ENCODE results near the gene PXN.
"Not testable (repeated sequence)": the region's sequence is repeated elsewhere in the genome, so short reads cannot be mapped to it uniquely, and the experiment has no call there.

PXN gene

GRCh38 chr12:120214626-120215356 lies 50.7 kb downstream of the PXN start:
- DNase-seq (ENCODE audit: low read depth, low spot score): no peak
- Histone ChIP-seq H3K4me3 (ENCODE audit: insufficient read length, low read depth) (no peak overlapping the region), H3K9me3 (ENCODE audit: insufficient read depth, low read length) (no peaks in the 10 kb centered on the region), H3K4me1 (ENCODE audit: insufficient read depth, insufficient read length) (peaks cover 21% of the 10 kb centered on the region), H3K27me3 (ENCODE audit: insufficient read depth, insufficient read length) (no peaks in the 10 kb centered on the region), H3K9ac (ENCODE audit: insufficient read length, low read depth) (peak overlapping the region; percentile 39), H3K36me3 (ENCODE audit: insufficient read depth, insufficient read length, low read length) (peaks cover 91% of the 10 kb centered on the region)
- TF ChIP-seq YY1 (IDR thresholded peaks at IDR 0.05; ENCODE audit: insufficient read depth, insufficient read length) (no peak), SUZ12 (IDR thresholded peaks at IDR 0.05; ENCODE audit: extremely low read depth, insufficient read depth, insufficient read length) (no peak), ZNF274 (IDR thresholded peaks at IDR 0.05; ENCODE audit: low read depth, low read length) (no peak)

GRCh38 chr12:120213758-120214157 lies 51.8 kb downstream of the PXN start:
- TF ChIP-seq ZNF274 (IDR thresholded peaks at IDR 0.05; ENCODE audit: low read depth, low read length): no peak
- no peak for TF ChIP-seq YY1 (IDR thresholded peaks at IDR 0.05; ENCODE audit: insufficient read depth, insufficient read length)
- TF ChIP-seq SUZ12 (IDR thresholded peaks at IDR 0.05; ENCODE audit: extremely low read depth, insufficient read depth, insufficient read length): no peak
- H3K9ac ChIP-seq (ENCODE audit: insufficient read length, low read depth): no peak overlapping the region
- peaks cover 85% of the 10 kb centered on the region for H3K36me3 ChIP-seq (ENCODE audit: insufficient read depth, insufficient read length, low read length)

GRCh38 chr12:120213182-120213581 lies 52.3 kb downstream of the PXN start:
- not testable (repeated sequence) for H3K4me3 ChIP-seq (ENCODE audit: insufficient read length, low read depth); H3K9ac ChIP-seq (ENCODE audit: insufficient read length, low read depth); H3K9me3 ChIP-seq (ENCODE audit: insufficient read depth, low read length); H3K27me3 ChIP-seq (ENCODE audit: insufficient read depth, insufficient read length); DNase-seq (ENCODE audit: low read depth, low spot score)
- Histone ChIP-seq H3K4me1 (ENCODE audit: insufficient read depth, insufficient read length) (peaks cover 19% of the 10 kb centered on the region), H3K36me3 (ENCODE audit: insufficient read depth, insufficient read length, low read length) (peaks cover 85% of the 10 kb centered on the region)

More at GRCh38 chr12:120213758-120214157, 51.8 kb downstream of the PXN start:
- peaks cover 19% of the 10 kb centered on the region for H3K4me1 ChIP-seq (ENCODE audit: insufficient read depth, insufficient read length)
- H3K27me3 ChIP-seq (ENCODE audit: insufficient read depth, insufficient read length): no peaks in the 10 kb centered on the region
- no peak for DNase-seq (ENCODE audit: low read depth, low spot score)
- no peaks in the 10 kb centered on the region for H3K9me3 ChIP-seq (ENCODE audit: insufficient read depth, low read length)
- no peak overlapping the region for H3K4me3 ChIP-seq (ENCODE audit: insufficient read length, low read depth)

- no peaks in the 10 kb centered on the region for H3K27me3 ChIP-seq (ENCODE audit: insufficient read depth, insufficient read length)
- peaks cover 19% of the 10 kb centered on the region for H3K4me1 ChIP-seq (ENCODE audit: insufficient read depth, insufficient read length)
- no peaks in the 10 kb centered on the region for H3K9me3 ChIP-seq (ENCODE audit: insufficient read depth, low read length)
- no peak overlapping the region for H3K9ac ChIP-seq (ENCODE audit: insufficient read length, low read depth)
- DNase-seq (ENCODE audit: low read depth, low spot score): no peak
- no peak overlapping the region for H3K4me3 ChIP-seq (ENCODE audit: insufficient read length, low read depth)
- peaks cover 89% of the 10 kb centered on the region for H3K36me3 ChIP-seq (ENCODE audit: insufficient read depth, insufficient read length, low read length)
- TF ChIP-seq YY1 (IDR thresholded peaks at IDR 0.05; ENCODE audit: insufficient read depth, insufficient read length) (no peak), SUZ12 (IDR thresholded peaks at IDR 0.05; ENCODE audit: extremely low read depth, insufficient read depth, insufficient read length) (no peak), ZNF274 (IDR thresholded peaks at IDR 0.05; ENCODE audit: low read depth, low read length) (no peak)
Measured at GRCh38 chr12:120212301-120212700, 53.2 kb downstream of the PXN start.

- H3K27me3 ChIP-seq (ENCODE audit: insufficient read depth, insufficient read length): no peaks in the 10 kb centered on the region
- TF ChIP-seq YY1 (IDR thresholded peaks at IDR 0.05; ENCODE audit: insufficient read depth, insufficient read length) (no peak), SUZ12 (IDR thresholded peaks at IDR 0.05; ENCODE audit: extremely low read depth, insufficient read depth, insufficient read length) (no peak), ZNF274 (IDR thresholded peaks at IDR 0.05; ENCODE audit: low read depth, low read length) (no peak)
- peaks cover 88% of the 10 kb centered on the region for H3K36me3 ChIP-seq (ENCODE audit: insufficient read depth, insufficient read length, low read length)
- H3K9me3 ChIP-seq (ENCODE audit: insufficient read depth, low read length): no peaks in the 10 kb centered on the region
- no peak overlapping the region for H3K9ac ChIP-seq (ENCODE audit: insufficient read length, low read depth)
- H3K4me1 ChIP-seq (ENCODE audit: insufficient read depth, insufficient read length): peaks cover 14% of the 10 kb centered on the region
- no peak overlapping the region for H3K4me3 ChIP-seq (ENCODE audit: insufficient read length, low read depth)
- DNase-seq (ENCODE audit: low read depth, low spot score): no peak
Measured at GRCh38 chr12:120211904-120212283, 53.6 kb downstream of the PXN start.

DNA sequence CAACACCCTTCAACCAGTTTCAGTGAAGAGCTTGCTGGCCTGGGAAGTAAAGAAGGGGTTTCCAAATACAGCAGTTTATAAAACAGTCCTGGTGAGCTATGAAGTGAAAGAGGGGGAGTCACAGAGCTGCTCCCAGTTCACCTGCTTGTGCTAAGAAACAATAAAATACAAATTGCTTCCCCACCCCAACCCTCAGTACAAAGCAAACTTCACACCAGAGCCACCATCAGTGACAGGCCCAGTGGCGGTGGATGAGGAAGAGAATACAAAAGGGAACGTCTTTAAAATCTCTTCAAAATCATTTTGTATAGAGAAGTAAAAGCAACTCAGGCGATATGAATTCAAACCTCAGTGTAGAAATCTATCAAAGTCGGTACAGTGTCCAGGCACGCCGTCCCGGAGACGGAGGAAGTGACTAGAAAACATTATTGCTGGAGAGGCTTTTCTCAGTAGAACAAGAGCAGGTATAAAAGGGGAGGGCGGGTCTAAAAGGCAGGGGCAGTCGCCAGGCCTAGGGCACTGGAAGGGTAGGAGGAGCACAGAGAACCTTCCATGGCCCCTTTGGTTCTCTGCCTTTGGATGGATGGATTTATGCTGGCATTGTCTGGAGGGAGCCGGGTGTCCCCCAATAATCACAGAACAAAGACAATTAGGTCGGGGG lies 54.2 kb downstream of the PXN start:
- no peak overlapping the region for H3K4me3 ChIP-seq (ENCODE audit: insufficient read length, low read depth)
- H3K9me3 ChIP-seq (ENCODE audit: insufficient read depth, low read length): no peaks in the 10 kb centered on the region
- H3K4me1 ChIP-seq (ENCODE audit: insufficient read depth, insufficient read length): peaks cover 9% of the 10 kb centered on the region
- H3K9ac ChIP-seq (ENCODE audit: insufficient read length, low read depth): no peak overlapping the region
- peaks cover 88% of the 10 kb centered on the region for H3K36me3 ChIP-seq (ENCODE audit: insufficient read depth, insufficient read length, low read length)
- TF ChIP-seq SUZ12 (IDR thresholded peaks at IDR 0.05; ENCODE audit: extremely low read depth, insufficient read depth, insufficient read length) (no peak), ZNF274 (IDR thresholded peaks at IDR 0.05; ENCODE audit: low read depth, low read length) (no peak), YY1 (IDR thresholded peaks at IDR 0.05; ENCODE audit: insufficient read depth, insufficient read length) (no peak)
- no peak for DNase-seq (ENCODE audit: low read depth, low spot score)
- H3K27me3 ChIP-seq (ENCODE audit: insufficient read depth, insufficient read length): no peaks in the 10 kb centered on the region

- Histone ChIP-seq H3K9me3 (ENCODE audit: insufficient read depth, low read length) (no peaks in the 10 kb centered on the region), H3K36me3 (ENCODE audit: insufficient read depth, insufficient read length, low read length) (peaks cover 80% of the 10 kb centered on the region), H3K27me3 (ENCODE audit: insufficient read depth, insufficient read length) (no peaks in the 10 kb centered on the region), H3K9ac (ENCODE audit: insufficient read length, low read depth) (no peak overlapping the region), H3K4me3 (ENCODE audit: insufficient read length, low read depth) (no peak overlapping the region), H3K4me1 (ENCODE audit: insufficient read depth, insufficient read length) (peaks cover 2% of the 10 kb centered on the region)
- TF ChIP-seq ZNF274 (IDR thresholded peaks at IDR 0.05; ENCODE audit: low read depth, low read length) (no peak), YY1 (IDR thresholded peaks at IDR 0.05; ENCODE audit: insufficient read depth, insufficient read length) (no peak), SUZ12 (IDR thresholded peaks at IDR 0.05; ENCODE audit: extremely low read depth, insufficient read depth, insufficient read length) (no peak)
- no peak for DNase-seq (ENCODE audit: low read depth, low spot score)
Measured at GRCh38 chr12:120209851-120210250, 55.7 kb downstream of the PXN start.
